AG10803 (cell line): Measurements from ENCODE around the gene ELP4.

ENCODE experiments used
- DNase-seq: peaks from one replicate; pipeline ENCODE4 v3.0.0; 2010; ENCODE audit warnings: low read depth
- H3K4me3 ChIP-seq: 2 replicates; pipeline ENCODE4 v1.5.1; 2011; ENCODE audit warnings: mild to moderate bottlenecking, low read length, control low read depth
- CTCF ChIP-seq: conservative IDR thresholded peaks from 2 replicates; pipeline ENCODE4 v1.5.1; 2011; ENCODE audit warnings: mild to moderate bottlenecking, low read length, control low read depth, inconsistent platforms

The ELP4 gene

GRCh38 chr11:31823644-31824331, 314.2 kb downstream of the ELP4 start:
- no peak overlapping the region for H3K4me3 ChIP-seq
- DNase-seq: no peak
- TF ChIP-seq CTCF: no peak

- no peak for DNase-seq
- no peak overlapping the region for H3K4me3 ChIP-seq
- TF ChIP-seq CTCF: no peak
Measured at GRCh38 chr11:31824332-31824878, 314.8 kb downstream of the ELP4 start.

- no peak overlapping the region for H3K4me3 ChIP-seq
- DNase-seq: no peak
- no peak for TF ChIP-seq CTCF
Measured at GRCh38 chr11:31824879-31825837, 315.6 kb downstream of the ELP4 start.

GRCh38 chr11:31825838-31826484, 316.4 kb downstream of the ELP4 start:
- TF ChIP-seq CTCF: no peak
- H3K4me3 ChIP-seq: no peak overlapping the region

GRCh38 chr11:31826536-31827438, 317.2 kb downstream of the ELP4 start:
- no peak for TF ChIP-seq CTCF
- no peak overlapping the region for H3K4me3 ChIP-seq
- DNase-seq: no peak

More at GRCh38 chr11:31825838-31826484, 316.4 kb downstream of the ELP4 start:
- DNase-seq: no peak
